NCI-H226 (cell line): ENCODE data around the gene EXOC4.

Experiments used
- DNase-seq: peaks from one replicate; pipeline ENCODE4 v3.0.0-alpha.2; 2015

EXOC4 gene

GRCh38 chr7:133504825-133505224 is 251.9 kb downstream of the EXOC4 start:
- DNase-seq: peak; percentile 47

- no peak for DNase-seq
These were observed 256.9 kb downstream of the EXOC4 start for GRCh38 chr7:133509822-133510221.

GRCh38 chr7:133510326-133511055 is 257.6 kb downstream of the EXOC4 start:
- no peak for DNase-seq

GRCh38 chr7:133511252-133511651 is 258.4 kb downstream of the EXOC4 start:
- DNase-seq: no peak

- DNase-seq: no peak
These were observed 258.8 kb downstream of the EXOC4 start for GRCh38 chr7:133511708-133512107.

- DNase-seq: peak; percentile 85
These were observed 259.7 kb downstream of the EXOC4 start for GRCh38 chr7:133512560-133512959.

- DNase-seq: no peak
These were observed 260.7 kb downstream of the EXOC4 start for GRCh38 chr7:133513608-133514007.

- no peak for DNase-seq
These were observed 261.7 kb downstream of the EXOC4 start for GRCh38 chr7:133514551-133514950.

- DNase-seq: no peak
These were observed 264.9 kb downstream of the EXOC4 start for GRCh38 chr7:133517766-133518165.

- no peak for DNase-seq
These were observed 265.8 kb downstream of the EXOC4 start for GRCh38 chr7:133518718-133519117.

GRCh38 chr7:133520248-133520647 is 267.4 kb downstream of the EXOC4 start:
- DNase-seq: no peak

GRCh38 chr7:133522501-133522900 is 269.6 kb downstream of the EXOC4 start:
- no peak for DNase-seq

GRCh38 chr7:133528796-133529195 is 275.9 kb downstream of the EXOC4 start:
- no peak for DNase-seq

- no peak for DNase-seq
These were observed 277.0 kb downstream of the EXOC4 start for GRCh38 chr7:133529861-133530260.

- peak; percentile 78 for DNase-seq
These were observed 277.8 kb downstream of the EXOC4 start for GRCh38 chr7:133530682-133531081.

GRCh38 chr7:133534816-133535215 is 281.9 kb downstream of the EXOC4 start:
- DNase-seq: no peak

GRCh38 chr7:133535308-133535707 is 282.4 kb downstream of the EXOC4 start:
- peak; percentile 41 for DNase-seq

GRCh38 chr7:133536450-133536849 is 283.6 kb downstream of the EXOC4 start:
- DNase-seq: no peak

GRCh38 chr7:133539016-133539415 is 286.1 kb downstream of the EXOC4 start:
- DNase-seq: no peak

GRCh38 chr7:133540096-133540860 is 287.4 kb downstream of the EXOC4 start:
- no peak for DNase-seq

- DNase-seq: no peak
These were observed 289.4 kb downstream of the EXOC4 start for GRCh38 chr7:133542209-133542780.

- DNase-seq: no peak
These were observed 290.8 kb downstream of the EXOC4 start for GRCh38 chr7:133543657-133544056.

- peak; percentile 74 for DNase-seq
These were observed 292.7 kb downstream of the EXOC4 start for GRCh38 chr7:133545618-133546017.

GRCh38 chr7:133547981-133548380 is 295.1 kb downstream of the EXOC4 start:
- no peak for DNase-seq
